ENCODE results near the gene ZDHHC11B.

GRCh38 chr5:763397-763796 lies 21.1 kb downstream of the ZDHHC11B start:
- TF ChIP-seq, protein P1, sequence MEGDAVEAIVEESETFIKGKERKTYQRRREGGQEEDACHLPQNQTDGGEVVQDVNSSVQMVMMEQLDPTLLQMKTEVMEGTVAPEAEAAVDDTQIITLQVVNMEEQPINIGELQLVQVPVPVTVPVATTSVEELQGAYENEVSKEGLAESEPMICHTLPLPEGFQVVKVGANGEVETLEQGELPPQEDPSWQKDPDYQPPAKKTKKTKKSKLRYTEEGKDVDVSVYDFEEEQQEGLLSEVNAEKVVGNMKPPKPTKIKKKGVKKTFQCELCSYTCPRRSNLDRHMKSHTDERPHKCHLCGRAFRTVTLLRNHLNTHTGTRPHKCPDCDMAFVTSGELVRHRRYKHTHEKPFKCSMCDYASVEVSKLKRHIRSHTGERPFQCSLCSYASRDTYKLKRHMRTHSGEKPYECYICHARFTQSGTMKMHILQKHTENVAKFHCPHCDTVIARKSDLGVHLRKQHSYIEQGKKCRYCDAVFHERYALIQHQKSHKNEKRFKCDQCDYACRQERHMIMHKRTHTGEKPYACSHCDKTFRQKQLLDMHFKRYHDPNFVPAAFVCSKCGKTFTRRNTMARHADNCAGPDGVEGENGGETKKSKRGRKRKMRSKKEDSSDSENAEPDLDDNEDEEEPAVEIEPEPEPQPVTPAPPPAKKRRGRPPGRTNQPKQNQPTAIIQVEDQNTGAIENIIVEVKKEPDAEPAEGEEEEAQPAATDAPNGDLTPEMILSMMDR (conservative IDR thresholded peaks at IDR 0.05 in 1 of 2, IDR thresholded peaks at IDR 0.05 in 1 of 2; ENCODE audit: extremely low read depth in 1 of 2, insufficient read depth in 1 of 2, low read depth in 1 of 2, low read length in 2 of 2): no peak
- TF ChIP-seq EZH2 (IDR thresholded peaks at IDR 0.05; ENCODE audit: borderline replicate concordance, low read length): no peak

Measured in mammary epithelial cell (primary cell).